DOHH2 (cell line): ENCODE measurements around the gene RC3H1.

ENCODE experiments used
- H3F3A ChIP-seq: fragments of 200-600 bp; sonication (generic), shearing (Covaris generic); 2 replicates; pipeline ENCODE4 v1.6.0; 2016; ENCODE audit warnings: antibody characterized with exemption, mild to moderate bottlenecking; ENCODE audit not compliant: control insufficient read depth, insufficient read depth
- H3K27ac ChIP-seq: fragments of 200-600 bp; sonication (generic); 2 replicates; pipeline ENCODE4 v1.5.1; 2014; ENCODE audit warnings: low read depth, mild to moderate bottlenecking, low read length, moderate library complexity
- H3K27me3 ChIP-seq: fragments of 200-600 bp; sonication (generic); 2 replicates; pipeline ENCODE4 v1.6.1; 2014; ENCODE audit warnings: mild to moderate bottlenecking, low read length, mixed read lengths; ENCODE audit not compliant: control insufficient read depth
- H3K36me3 ChIP-seq: fragments of 200-600 bp; sonication (generic); 2 replicates; pipeline ENCODE4 v1.6.1; 2014; ENCODE audit warnings: mild to moderate bottlenecking, low read length, moderate library complexity, mixed read lengths; ENCODE audit not compliant: control insufficient read depth
- H3K4me1 ChIP-seq: fragments of 200-600 bp; sonication (generic); 2 replicates; pipeline ENCODE4 v1.6.1; 2014; ENCODE audit warnings: mild to moderate bottlenecking, low read length, mixed read lengths; ENCODE audit not compliant: control insufficient read depth
- H3K4me2 ChIP-seq: fragments of 200-600 bp; sonication (generic); 2 replicates; pipeline ENCODE4 v1.6.0; 2014; ENCODE audit warnings: mild to moderate bottlenecking, low read length, moderate library complexity
- H3K4me3 ChIP-seq: fragments of 200-600 bp; sonication (generic); 2 replicates; pipeline ENCODE4 v1.5.1; 2014; ENCODE audit warnings: mild to moderate bottlenecking, low read length, mixed read lengths
- H3K79me2 ChIP-seq: fragments of 200-600 bp; sonication (generic); 2 replicates; pipeline ENCODE4 v1.6.1; 2014; ENCODE audit warnings: mild to moderate bottlenecking, low read length, mixed read lengths; ENCODE audit not compliant: control insufficient read depth
- H3K9me2 ChIP-seq: fragments of 200-600 bp; sonication (generic); replicated peaks from 2 replicates; pipeline ENCODE4 v1.6.1; 2014; ENCODE audit warnings: mild to moderate bottlenecking, low read length, mixed read lengths; ENCODE audit not compliant: control insufficient read depth
- H3K9me3 ChIP-seq: fragments of 200-600 bp; sonication (generic); 2 replicates; pipeline ENCODE4 v1.6.1; 2014; ENCODE audit warnings: antibody characterized with exemption, low read length, mixed read lengths; ENCODE audit not compliant: control insufficient read depth, insufficient read depth
- H4K20me1 ChIP-seq: fragments of 200-600 bp; sonication (generic); 2 replicates; pipeline ENCODE4 v1.6.0; 2014; ENCODE audit warnings: low read depth, mild to moderate bottlenecking, antibody characterized with exemption, low read length, moderate library complexity; ENCODE audit not compliant: control insufficient read depth, insufficient read depth
- EZH2phosphoT487 ChIP-seq: fragments of 200-600 bp; sonication (generic); IDR thresholded peaks from 2 replicates; pipeline ENCODE4 v1.6.1; 2017; ENCODE audit warnings: borderline replicate concordance, mild to moderate bottlenecking, antibody characterized with exemption, low read length, moderate library complexity, mixed read lengths
- TF ChIP-seq, protein P1 (sequence below): fragments of 200-600 bp; sonication (generic); IDR thresholded peaks from one replicate; pipeline ENCODE4 v1.5.1; 2014; ENCODE audit warnings: antibody characterized with exemption, mild to moderate bottlenecking, low read depth, low read length; ENCODE audit not compliant: poor library complexity, severe bottlenecking

RC3H1 gene

DNA sequence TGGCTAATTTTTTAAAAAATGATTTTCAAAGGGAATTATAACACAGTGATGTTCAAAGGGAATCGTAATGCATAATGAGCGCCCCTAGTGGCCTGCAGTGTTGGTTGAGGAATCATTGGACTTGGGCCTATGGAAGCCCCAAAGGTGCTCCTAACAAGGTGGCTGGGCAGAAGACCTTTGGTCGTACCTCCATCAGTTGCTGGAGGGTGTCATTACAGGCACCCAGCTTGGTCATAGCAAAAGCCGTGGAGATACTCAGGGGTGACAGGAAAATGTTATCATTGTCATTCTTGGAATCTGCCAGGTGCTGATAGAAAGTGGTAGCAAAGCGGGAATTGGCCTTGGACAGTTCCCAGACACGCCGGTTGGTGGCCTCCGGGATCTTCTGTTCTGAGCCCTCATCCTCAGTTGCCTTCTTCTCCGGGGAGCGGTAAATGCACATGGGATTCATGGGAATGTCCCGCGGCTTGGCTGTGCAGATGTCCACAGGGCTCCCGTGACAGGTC lies 107.7 kb downstream of the RC3H1 start:
- no peaks in the 10 kb centered on the region for H3K4me1 ChIP-seq
- H3K79me2 ChIP-seq = no peaks in the 10 kb centered on the region
- TF ChIP-seq, protein P1, sequence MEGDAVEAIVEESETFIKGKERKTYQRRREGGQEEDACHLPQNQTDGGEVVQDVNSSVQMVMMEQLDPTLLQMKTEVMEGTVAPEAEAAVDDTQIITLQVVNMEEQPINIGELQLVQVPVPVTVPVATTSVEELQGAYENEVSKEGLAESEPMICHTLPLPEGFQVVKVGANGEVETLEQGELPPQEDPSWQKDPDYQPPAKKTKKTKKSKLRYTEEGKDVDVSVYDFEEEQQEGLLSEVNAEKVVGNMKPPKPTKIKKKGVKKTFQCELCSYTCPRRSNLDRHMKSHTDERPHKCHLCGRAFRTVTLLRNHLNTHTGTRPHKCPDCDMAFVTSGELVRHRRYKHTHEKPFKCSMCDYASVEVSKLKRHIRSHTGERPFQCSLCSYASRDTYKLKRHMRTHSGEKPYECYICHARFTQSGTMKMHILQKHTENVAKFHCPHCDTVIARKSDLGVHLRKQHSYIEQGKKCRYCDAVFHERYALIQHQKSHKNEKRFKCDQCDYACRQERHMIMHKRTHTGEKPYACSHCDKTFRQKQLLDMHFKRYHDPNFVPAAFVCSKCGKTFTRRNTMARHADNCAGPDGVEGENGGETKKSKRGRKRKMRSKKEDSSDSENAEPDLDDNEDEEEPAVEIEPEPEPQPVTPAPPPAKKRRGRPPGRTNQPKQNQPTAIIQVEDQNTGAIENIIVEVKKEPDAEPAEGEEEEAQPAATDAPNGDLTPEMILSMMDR = peak; percentile 92
- TF ChIP-seq EZH2phosphoT487 = no peak
- no peak overlapping the region for H3K4me3 ChIP-seq
- no peak overlapping the region for H3K27ac ChIP-seq
- H4K20me1 ChIP-seq = no peaks in the 10 kb centered on the region
- H3K4me2 ChIP-seq = no peak overlapping the region
- no peaks in the 10 kb centered on the region for H3K9me3 ChIP-seq
- no peaks in the 10 kb centered on the region for H3K27me3 ChIP-seq
- no peaks in the 10 kb centered on the region for H3K9me2 ChIP-seq
- H3K36me3 ChIP-seq = no peaks in the 10 kb centered on the region
- H3F3A ChIP-seq = no peaks in the 10 kb centered on the region

DNA sequence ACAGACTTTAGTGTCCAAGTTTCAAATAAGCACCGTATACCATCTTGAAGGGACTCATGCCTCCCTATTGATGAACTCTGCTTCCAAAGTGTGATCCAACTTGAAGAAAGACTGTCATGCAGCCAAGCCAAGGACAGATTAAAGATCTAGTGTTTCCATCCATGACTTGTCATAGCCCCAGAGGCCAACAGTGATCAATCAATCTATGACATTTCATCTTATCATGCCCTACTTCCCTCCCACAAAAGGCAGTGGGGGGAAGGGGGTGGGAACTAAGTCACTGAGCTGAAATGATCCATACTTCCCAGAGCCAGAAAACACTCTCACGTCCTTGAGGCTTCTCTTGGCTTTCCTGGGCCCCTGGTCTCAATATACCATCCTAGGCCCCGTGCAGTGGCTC lies 109.0 kb downstream of the RC3H1 start:
- H3K4me2 ChIP-seq = no peak overlapping the region
- H3K4me1 ChIP-seq = no peaks in the 10 kb centered on the region
- H4K20me1 ChIP-seq = no peaks in the 10 kb centered on the region
- H3K36me3 ChIP-seq = no peaks in the 10 kb centered on the region
- no peaks in the 10 kb centered on the region for H3K9me3 ChIP-seq
- no peak overlapping the region for H3K4me3 ChIP-seq
- no peaks in the 10 kb centered on the region for H3K9me2 ChIP-seq
- H3K79me2 ChIP-seq = no peaks in the 10 kb centered on the region
- H3K27me3 ChIP-seq = no peaks in the 10 kb centered on the region
- TF ChIP-seq, protein P1 = no peak
- TF ChIP-seq EZH2phosphoT487 = no peak
- H3F3A ChIP-seq = no peaks in the 10 kb centered on the region
- no peak overlapping the region for H3K27ac ChIP-seq

DNA sequence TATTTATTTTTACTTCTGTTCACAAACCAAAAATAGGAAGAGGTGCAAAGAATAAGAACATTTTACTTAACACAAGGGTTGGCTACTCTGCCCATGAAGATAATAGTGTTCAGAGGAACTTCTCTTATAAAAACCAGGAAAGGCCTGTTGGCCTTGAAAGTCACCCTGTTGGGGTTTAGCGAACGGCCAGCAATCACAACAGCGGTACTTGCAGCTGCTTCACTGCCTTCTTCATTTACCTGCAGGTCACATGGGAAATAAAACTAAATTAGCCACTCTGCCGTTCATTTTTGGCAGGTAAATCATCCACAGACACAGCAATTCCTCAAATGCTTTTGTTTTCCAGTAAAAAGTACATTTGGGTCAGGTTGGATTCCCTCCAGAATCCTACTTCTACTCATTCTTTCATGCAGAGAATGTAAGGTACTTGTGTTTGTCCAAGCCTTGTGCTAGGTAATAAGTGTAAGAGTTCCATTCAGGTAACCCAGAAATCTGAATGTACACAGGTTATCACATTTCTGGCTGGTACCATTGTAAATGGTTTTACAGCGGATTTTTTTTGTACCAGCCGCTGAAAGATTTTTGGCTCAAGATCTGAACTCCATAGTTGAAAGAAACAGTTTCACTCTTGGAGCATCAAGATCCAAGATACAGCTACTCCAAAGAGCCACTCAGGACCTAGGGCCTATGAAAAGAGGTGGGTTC lies 118.2 kb downstream of the RC3H1 start:
- Histone ChIP-seq H3K4me3 (no peak overlapping the region), H3K4me1 (peaks cover 12% of the 10 kb centered on the region), H3K9me3 (no peaks in the 10 kb centered on the region), H3K36me3 (no peaks in the 10 kb centered on the region), H3K79me2 (no peaks in the 10 kb centered on the region), H3K9me2 (no peaks in the 10 kb centered on the region), H3F3A (no peaks in the 10 kb centered on the region), H3K4me2 (no peak overlapping the region), H3K27ac (no peak overlapping the region), H3K27me3 (no peaks in the 10 kb centered on the region), H4K20me1 (no peaks in the 10 kb centered on the region)
- TF ChIP-seq, protein P1 = no peak
- TF ChIP-seq EZH2phosphoT487 = no peak
